Keratinocyte (primary cell): ENCODE measurements around the gene EXOC3L1. TPM values are rescaled to one million over a fixed set of nuclear protein-coding genes. Genes with fewer than 3 reads are reported as not detected.

Experiments
- DNase-seq: peaks from one replicate; pipeline ENCODE4 v3.0.0-alpha.2; 2011; ENCODE audit warnings: low read depth, missing footprints, low spot score
- FAIRE-seq: peaks from 2 replicates; lab custom pipeline; 2011; peaks lifted over from hg19 to GRCh38; lab: Jason Lieb, UNC
- H2AFZ ChIP-seq: 2 replicates; pipeline ENCODE4 v1.6.0; 2012; ENCODE audit warnings: low read length, control low read depth, inconsistent platforms; ENCODE audit not compliant: control insufficient read depth
- H3K27ac ChIP-seq: 2 replicates; pipeline ENCODE4 v1.5.1; 2011; ENCODE audit warnings: low read length; ENCODE audit not compliant: control insufficient read depth, insufficient read depth
- H3K27me3 ChIP-seq: 3 replicates; pipeline ENCODE4 v1.6.0; 2011; ENCODE audit warnings: low read length; ENCODE audit not compliant: control insufficient read depth, insufficient read depth; ENCODE audit errors: extremely low read depth
- H3K36me3 ChIP-seq, 2 experiments: 2 replicates in 1 of 2; 3 replicates in 1 of 2; pipeline ENCODE4 v1.5.1; 2011; ENCODE audit warnings: low read length in 2 of 2, mild to moderate bottlenecking in 1 of 2; ENCODE audit not compliant: control insufficient read depth in 2 of 2, insufficient read depth in 2 of 2; ENCODE audit errors: extremely low read depth in 1 of 2
- H3K4me1 ChIP-seq: 3 replicates; pipeline ENCODE4 v1.5.1; 2011; ENCODE audit warnings: low read length; ENCODE audit not compliant: control insufficient read depth, insufficient read depth; ENCODE audit errors: extremely low read depth
- H3K4me2 ChIP-seq: 3 replicates; pipeline ENCODE4 v1.6.0; 2011; ENCODE audit warnings: low read depth, low read length; ENCODE audit not compliant: control insufficient read depth, insufficient read depth; ENCODE audit errors: extremely low read depth
- H3K4me3 ChIP-seq, 3 experiments: fragments of 200-600 bp in 1 of 3; sonication (generic) in 1 of 3; 2 replicates in 2 of 3; 3 replicates in 1 of 3; pipeline ENCODE4 v1.5.1; 2011 to 2016; ENCODE audit warnings: low read length in 3 of 3, mild to moderate bottlenecking in 3 of 3, control low read depth in 2 of 3, inconsistent platforms in 1 of 3, low read depth in 1 of 3, mixed read lengths in 1 of 3, mixed run types in 1 of 3, moderate library complexity in 1 of 3; ENCODE audit not compliant: control insufficient read depth in 2 of 3, insufficient read depth in 2 of 3; ENCODE audit errors: extremely low read depth in 1 of 3
- H3K79me2 ChIP-seq: 2 replicates; pipeline ENCODE4 v1.6.0; 2012; ENCODE audit warnings: low read length; ENCODE audit not compliant: control insufficient read depth, insufficient read depth
- H3K9ac ChIP-seq: 3 replicates; pipeline ENCODE4 v1.6.0; 2011; ENCODE audit warnings: low read length; ENCODE audit not compliant: control insufficient read depth, insufficient read depth; ENCODE audit errors: extremely low read depth
- H3K9me1 ChIP-seq: 3 replicates; pipeline ENCODE4 v1.6.0; 2011; ENCODE audit warnings: low read length; ENCODE audit not compliant: control insufficient read depth, insufficient read depth; ENCODE audit errors: extremely low read depth
- H3K9me3 ChIP-seq: 2 replicates; pipeline ENCODE4 v1.5.1; 2012; ENCODE audit warnings: low read depth, low read length; ENCODE audit not compliant: control insufficient read depth
- H4K20me1 ChIP-seq: 3 replicates; pipeline ENCODE4 v1.6.0; 2011; ENCODE audit warnings: low read length; ENCODE audit not compliant: control insufficient read depth, insufficient read depth; ENCODE audit errors: extremely low read depth
- EZH2 ChIP-seq: IDR thresholded peaks from one replicate; pipeline ENCODE4 v1.6.1; 2012; ENCODE audit warnings: inconsistent platforms, mild to moderate bottlenecking, low read length, moderate library complexity
- dilution Hi-C: fragments of 300-500 bp; cut with MboI; formaldehyde crosslinking; loops from one replicate; pipeline ENCODE4 v1.7.0; 2020; ENCODE audit warnings: low sequenced_read_pairs; ENCODE audit not compliant: extremely low pct_ligation_motif_present
- polyA plus RNA-seq, 5 experiments: library from polyadenylated mRNA; depleted of rRNA in 3 of 5; stranded (reverse) in 3 of 5; stranded (forward) in 1 of 5; unstranded in 1 of 5; fragments of >200 nt; gene quantifications; 1 replicate in 1 of 5; 2 replicates in 3 of 5; 3 replicates in 1 of 5; pipeline versions ENCODE4 v1.2.1 to v1.2.3, GENCODE V29; 2011 to 2012; ENCODE audit warnings: missing spikeins in 2 of 5, low read depth in 1 of 5, low replicate concordance in 1 of 5
- TF ChIP-seq, protein P1 (sequence below), 3 experiments: IDR thresholded peaks in 1 of 3; conservative IDR thresholded peaks in 1 of 3; optimal IDR thresholded peaks in 1 of 3; 2 replicates in 2 of 3; 3 replicates in 1 of 3; pipeline versions ENCODE3 to v1.5.1; 2011; ENCODE audit warnings: low read length in 3 of 3, mild to moderate bottlenecking in 3 of 3, moderate library complexity in 2 of 3, control low read depth in 1 of 3, inconsistent platforms in 1 of 3; ENCODE audit not compliant: insufficient read depth in 2 of 3; ENCODE audit errors: extremely low read depth in 1 of 3

Gene EXOC3L1
- polyA plus RNA-seq, 1 donor (not counting 4 experiments of a cell fraction or from before 2014, with no cell fraction given) = not detected

DNA sequence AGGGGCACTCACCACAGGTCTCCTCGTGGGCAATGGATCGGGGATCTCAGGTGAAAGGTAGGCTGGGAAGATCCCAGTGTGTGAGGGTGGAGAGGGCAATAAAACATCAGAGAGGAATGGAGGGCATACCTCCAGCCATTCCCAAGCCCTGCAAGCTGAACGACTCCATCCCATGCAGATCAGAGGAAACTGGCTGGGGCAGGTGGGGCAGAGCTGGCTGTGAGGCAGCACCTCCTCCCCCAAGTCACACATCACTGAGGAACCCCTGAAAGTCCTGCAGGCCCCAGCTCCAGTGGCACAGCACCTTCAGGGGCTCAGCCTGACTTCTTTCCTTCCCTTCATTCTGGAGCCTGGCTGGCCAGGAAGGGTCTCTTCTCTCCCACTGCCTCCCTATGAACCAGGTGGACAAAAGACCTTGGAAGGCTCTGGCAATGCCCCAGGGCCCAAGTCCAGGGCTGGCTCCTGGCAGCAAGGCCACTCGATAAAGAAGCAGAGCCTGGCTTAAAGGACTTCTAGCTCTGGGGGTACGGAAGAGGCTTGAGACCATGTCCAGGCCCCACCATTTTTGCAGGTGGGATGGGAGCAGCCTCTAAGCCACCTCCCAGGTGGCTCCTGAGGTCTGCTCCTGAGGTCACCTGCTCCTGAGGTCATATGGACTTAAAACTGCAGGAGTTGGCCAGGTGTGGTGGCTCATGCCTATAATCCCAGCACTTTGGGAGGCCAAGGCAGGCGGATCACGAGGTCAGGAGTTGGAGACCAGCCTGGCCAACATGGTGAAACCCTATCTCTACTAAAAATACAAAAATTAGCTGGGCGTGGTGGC is 23.5 kb upstream of the EXOC3L1 start:
- Histone ChIP-seq H3K27me3 (no peaks in the 10 kb centered on the region), H3K27ac (peak overlapping the region; percentile 67), H3K9me1 (no peaks in the 10 kb centered on the region), H3K9me3 (no peaks in the 10 kb centered on the region), H3K4me1 (peaks cover 19% of the 10 kb centered on the region), H3K4me2 (peak overlapping the region; percentile 71), H3K4me3 (peak overlapping the region in 2 of 3 experiments; percentile 8 to 29), H3K9ac (peak overlapping the region; percentile 39), H2AFZ (peak overlapping the region; percentile 47), H3K79me2 (no peaks in the 10 kb centered on the region), H4K20me1 (no peaks in the 10 kb centered on the region), H3K36me3 (no peaks in the 10 kb centered on the region)
- dilution Hi-C loops = no loop called here
- DNase-seq = no peak
- no peak for TF ChIP-seq EZH2
- FAIRE-seq = no peak

DNA sequence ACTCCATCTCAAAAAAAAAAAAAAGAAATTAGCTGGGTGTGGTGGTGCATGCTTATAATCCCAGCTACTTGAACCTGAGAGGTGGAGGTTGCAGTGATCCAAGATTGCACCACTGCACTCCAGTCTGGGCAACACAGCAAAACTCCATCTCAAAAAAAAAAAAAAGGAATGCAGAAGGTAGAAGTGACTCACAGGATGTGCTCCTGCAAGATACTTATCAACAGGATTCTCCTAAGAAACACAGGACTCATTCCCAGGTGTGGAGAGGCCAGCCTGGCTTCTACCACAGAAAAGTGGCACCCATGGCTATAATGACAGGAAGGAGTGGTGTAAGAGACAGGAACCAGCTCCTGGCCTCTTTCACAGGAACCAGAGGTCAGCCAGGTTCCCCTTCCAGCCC is 22.8 kb upstream of the EXOC3L1 start:
- peak overlapping the region in 2 of 3 experiments; percentile 8 to 29 for H3K4me3 ChIP-seq
- FAIRE-seq (peak; percentile 93), DNase-seq (peak; percentile 60)
- H3K9me3 ChIP-seq = no peaks in the 10 kb centered on the region
- peak overlapping the region; percentile 39 for H3K9ac ChIP-seq
- H3K4me2 ChIP-seq = peak overlapping the region; percentile 71
- H4K20me1 ChIP-seq = no peaks in the 10 kb centered on the region
- no peaks in the 10 kb centered on the region for H3K36me3 ChIP-seq
- H3K27me3 ChIP-seq = no peaks in the 10 kb centered on the region
- peak overlapping the region; percentile 47 for H2AFZ ChIP-seq
- H3K4me1 ChIP-seq = peaks cover 25% of the 10 kb centered on the region
- dilution Hi-C loops = no loop called here
- TF ChIP-seq, protein P1, sequence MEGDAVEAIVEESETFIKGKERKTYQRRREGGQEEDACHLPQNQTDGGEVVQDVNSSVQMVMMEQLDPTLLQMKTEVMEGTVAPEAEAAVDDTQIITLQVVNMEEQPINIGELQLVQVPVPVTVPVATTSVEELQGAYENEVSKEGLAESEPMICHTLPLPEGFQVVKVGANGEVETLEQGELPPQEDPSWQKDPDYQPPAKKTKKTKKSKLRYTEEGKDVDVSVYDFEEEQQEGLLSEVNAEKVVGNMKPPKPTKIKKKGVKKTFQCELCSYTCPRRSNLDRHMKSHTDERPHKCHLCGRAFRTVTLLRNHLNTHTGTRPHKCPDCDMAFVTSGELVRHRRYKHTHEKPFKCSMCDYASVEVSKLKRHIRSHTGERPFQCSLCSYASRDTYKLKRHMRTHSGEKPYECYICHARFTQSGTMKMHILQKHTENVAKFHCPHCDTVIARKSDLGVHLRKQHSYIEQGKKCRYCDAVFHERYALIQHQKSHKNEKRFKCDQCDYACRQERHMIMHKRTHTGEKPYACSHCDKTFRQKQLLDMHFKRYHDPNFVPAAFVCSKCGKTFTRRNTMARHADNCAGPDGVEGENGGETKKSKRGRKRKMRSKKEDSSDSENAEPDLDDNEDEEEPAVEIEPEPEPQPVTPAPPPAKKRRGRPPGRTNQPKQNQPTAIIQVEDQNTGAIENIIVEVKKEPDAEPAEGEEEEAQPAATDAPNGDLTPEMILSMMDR (optimal IDR thresholded peaks at IDR 0.05 in 1 of 3, IDR thresholded peaks at IDR 0.05 in 1 of 3, conservative IDR thresholded peaks at IDR 0.05 in 1 of 3; ENCODE audit: extremely low read depth in 1 of 3, insufficient read depth in 2 of 3, low read length in 3 of 3) = no peak
- no peak for TF ChIP-seq EZH2
- peak overlapping the region; percentile 67 for H3K27ac ChIP-seq
- H3K9me1 ChIP-seq = no peaks in the 10 kb centered on the region
- no peaks in the 10 kb centered on the region for H3K79me2 ChIP-seq
